AG09309 (cell line): ENCODE data around the gene FBN1.

Experiments used
- DNase-seq: peaks from one replicate; pipeline ENCODE4 v3.0.0-alpha.2; 2010; ENCODE audit warnings: low read depth
- H3K4me3 ChIP-seq: 2 replicates; pipeline ENCODE4 v1.5.1; 2011; ENCODE audit warnings: mild to moderate bottlenecking, low read depth, low read length, moderate library complexity; ENCODE audit not compliant: control insufficient read depth
- CTCF ChIP-seq: IDR thresholded peaks from 2 replicates; pipeline ENCODE4 v1.5.1; 2011; ENCODE audit warnings: mild to moderate bottlenecking, low read depth, low read length, inconsistent platforms; ENCODE audit not compliant: insufficient read depth, control insufficient read depth; ENCODE audit errors: missing control alignments

The FBN1 gene

DNA sequence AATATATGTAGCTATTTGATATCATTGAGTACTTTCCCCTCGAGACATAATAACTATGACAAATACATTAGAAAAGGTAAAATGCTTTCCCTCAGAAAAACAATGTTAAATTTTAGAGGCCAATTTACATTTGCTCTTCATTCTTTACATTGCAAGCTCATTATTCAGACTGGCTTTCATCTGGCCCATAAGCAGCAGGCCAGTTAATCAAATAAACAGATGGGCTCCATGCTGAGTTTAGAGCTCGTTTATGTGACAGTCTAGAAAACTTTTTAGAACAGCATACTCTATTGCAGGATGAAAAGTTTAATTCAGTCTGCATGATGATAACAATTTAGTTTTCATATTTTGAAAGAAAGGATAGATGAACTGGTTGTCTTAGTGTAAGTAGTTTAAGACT lies 163.7 kb downstream of the FBN1 start:
- DNase-seq = no peak
- no peak for TF ChIP-seq CTCF
- H3K4me3 ChIP-seq = no peak overlapping the region

GRCh38 chr15:48479751-48480150 lies 165.8 kb downstream of the FBN1 start:
- no peak overlapping the region for H3K4me3 ChIP-seq
- TF ChIP-seq CTCF = no peak
- DNase-seq = no peak

DNA sequence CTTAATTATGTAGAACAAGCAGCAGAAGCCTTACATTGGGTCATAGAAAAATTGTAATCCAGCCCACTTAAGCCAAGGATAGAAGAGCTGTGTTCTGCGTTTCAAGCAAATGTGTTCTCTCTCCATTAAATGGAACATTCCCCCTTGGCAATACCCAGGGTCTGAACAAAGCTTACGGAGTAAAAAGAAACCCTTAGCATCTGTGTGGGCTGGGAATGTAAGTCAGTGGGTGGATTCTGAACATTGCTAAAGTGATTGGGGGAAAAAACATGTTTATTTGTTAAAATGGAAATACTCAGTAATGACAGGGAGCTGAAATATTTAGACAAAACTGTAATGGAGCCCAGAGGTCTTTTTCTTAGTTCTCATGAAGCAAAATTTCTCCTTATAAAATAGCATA lies 166.9 kb downstream of the FBN1 start:
- no peak for DNase-seq
- no peak for TF ChIP-seq CTCF
- no peak overlapping the region for H3K4me3 ChIP-seq

DNA sequence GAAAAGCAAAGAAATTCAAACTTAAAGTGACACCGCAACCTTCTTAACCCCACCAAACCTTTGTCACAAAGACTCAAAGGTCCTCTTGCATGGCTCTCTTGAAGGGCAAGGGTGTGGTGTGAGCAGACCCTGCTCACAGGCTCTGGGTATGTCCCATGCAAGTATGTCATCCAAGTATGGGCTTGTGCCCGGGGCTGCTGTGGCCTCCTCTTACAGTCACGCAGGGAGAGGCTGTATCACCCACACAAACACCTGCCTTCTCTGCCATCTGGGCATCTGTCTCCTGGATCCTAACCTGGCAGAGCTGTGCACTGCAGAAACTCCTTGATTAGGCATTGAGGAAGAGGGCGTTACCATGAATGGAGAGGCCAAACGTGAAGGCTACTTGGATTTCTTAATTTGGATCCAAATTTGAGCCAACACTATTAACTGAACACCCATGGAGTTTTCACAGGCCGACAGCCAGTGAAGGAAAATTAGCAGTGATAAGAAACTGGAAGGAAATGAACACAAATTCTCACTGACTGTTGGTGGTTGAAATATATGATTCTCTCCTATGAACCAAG lies 167.6 kb downstream of the FBN1 start:
- H3K4me3 ChIP-seq = no peak overlapping the region
- DNase-seq = no peak

GRCh38 chr15:48475600-48476395 lies 169.7 kb downstream of the FBN1 start:
- H3K4me3 ChIP-seq = no peak overlapping the region
- no peak for DNase-seq
- TF ChIP-seq CTCF = no peak

More for the DNA sequence above, 167.6 kb downstream of the FBN1 start:
- no peak for TF ChIP-seq CTCF

GRCh38 chr15:48473667-48474066 lies 171.8 kb downstream of the FBN1 start:
- no peak for DNase-seq
- no peak for TF ChIP-seq CTCF
- H3K4me3 ChIP-seq = no peak overlapping the region
